ENCODE data around the gene HPCAL1. TPM values are rescaled to one million over a fixed set of nuclear protein-coding genes. Genes with fewer than 3 reads are reported as not detected.

HPCAL1 gene
- total RNA-seq, 1 donor from 2014 or later: 3.7 TPM

- peaks cover 3% of the 10 kb centered on the region for H3K27me3 Mint-ChIP-seq (ENCODE audit: insufficient read depth, low read depth)
- H3K9ac ChIP-seq: no peak overlapping the region
Measured at GRCh38 chr2:10380048-10380926, 77.6 kb downstream of the HPCAL1 start.

GRCh38 chr2:10381997-10382353 lies 79.3 kb downstream of the HPCAL1 start:
- Histone ChIP-seq H3K4me1 (peaks cover 15% of the 10 kb centered on the region), H2AFZ (replicated peaks) (no peak overlapping the region), H3K9me3 (ENCODE audit: low read depth) (no peaks in the 10 kb centered on the region), H3K36me3 (no peaks in the 10 kb centered on the region), H3K4me3 (no peak overlapping the region), H3K4me2 (no peak overlapping the region), H3K9ac (no peak overlapping the region), H3F3A (ENCODE audit: low read depth) (no peaks in the 10 kb centered on the region), H3K27ac (no peak overlapping the region), H4K20me1 (ENCODE audit: low read depth) (no peaks in the 10 kb centered on the region), H3K79me2 (ENCODE audit: low read depth) (no peaks in the 10 kb centered on the region), H3K27me3 (no peaks in the 10 kb centered on the region)
- Mint-ChIP-seq H3K27ac (no peak overlapping the region), H3K27me3 (ENCODE audit: insufficient read depth, low read depth) (peaks cover 5% of the 10 kb centered on the region), H3K36me3 (no peaks in the 10 kb centered on the region), H3K4me3 (no peak overlapping the region), H3K9me3 (no peaks in the 10 kb centered on the region), H3K4me1 (peaks cover 60% of the 10 kb centered on the region)
- no peak for TF ChIP-seq EZH2 (IDR thresholded peaks at IDR 0.05)
- no peak for TF ChIP-seq CTCF (IDR thresholded peaks at IDR 0.05)
- TF ChIP-seq EZH2phosphoT487 (IDR thresholded peaks at IDR 0.05): no peak
- no peak for DNase-seq (ENCODE audit: low spot score)

More at GRCh38 chr2:10380048-10380926, 77.6 kb downstream of the HPCAL1 start:
- Mint-ChIP-seq H3K4me3 (no peak overlapping the region), H3K4me1 (peaks cover 59% of the 10 kb centered on the region), H3K27ac (no peak overlapping the region), H3K9me3 (no peaks in the 10 kb centered on the region), H3K36me3 (no peaks in the 10 kb centered on the region)
- Histone ChIP-seq H3F3A (ENCODE audit: low read depth) (no peaks in the 10 kb centered on the region), H3K36me3 (no peaks in the 10 kb centered on the region), H4K20me1 (ENCODE audit: low read depth) (no peaks in the 10 kb centered on the region), H3K4me3 (no peak overlapping the region), H3K27ac (no peak overlapping the region), H3K79me2 (ENCODE audit: low read depth) (no peaks in the 10 kb centered on the region), H3K9me3 (ENCODE audit: low read depth) (no peaks in the 10 kb centered on the region), H3K4me2 (no peak overlapping the region), H3K27me3 (no peaks in the 10 kb centered on the region), H3K4me1 (peaks cover 21% of the 10 kb centered on the region), H2AFZ (replicated peaks) (no peak overlapping the region)
- no peak for DNase-seq (ENCODE audit: low spot score)
- no peak for TF ChIP-seq CTCF (IDR thresholded peaks at IDR 0.05)
- no peak for TF ChIP-seq EZH2phosphoT487 (IDR thresholded peaks at IDR 0.05)
- no peak for TF ChIP-seq EZH2 (IDR thresholded peaks at IDR 0.05)

DNA sequence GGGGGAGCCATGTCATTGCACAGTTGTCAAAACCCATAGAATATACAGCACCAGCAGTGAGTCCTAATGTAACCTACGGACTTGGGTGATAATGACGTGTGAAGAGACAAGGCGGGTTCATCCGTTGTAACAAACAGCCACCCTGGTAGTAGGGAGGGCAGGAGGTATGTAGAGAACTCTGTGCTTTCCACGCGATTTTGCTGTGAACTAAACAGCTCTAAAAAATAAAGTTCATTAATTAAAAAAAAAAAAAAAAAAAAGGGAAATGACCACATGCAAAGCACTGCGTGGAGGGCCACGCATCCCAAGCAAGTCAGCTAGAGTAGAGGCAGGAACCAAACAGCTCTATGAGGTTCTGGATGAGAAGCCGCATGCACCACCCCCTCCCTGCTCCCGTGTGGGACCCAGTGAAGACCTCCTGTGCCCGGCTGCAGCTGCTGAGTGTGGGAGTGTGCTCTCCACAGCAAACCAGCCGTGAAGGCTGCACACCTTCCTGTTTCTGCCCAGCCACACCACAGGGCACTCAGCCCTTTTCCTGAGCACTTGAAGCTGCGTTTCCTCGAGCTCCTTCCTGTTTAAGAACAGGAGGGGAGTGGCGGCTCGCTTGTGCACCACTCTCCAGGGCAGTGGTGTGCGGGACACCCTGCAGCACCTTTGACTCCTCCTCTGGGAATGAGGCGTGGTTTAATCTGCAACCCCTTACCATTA lies 79.8 kb downstream of the HPCAL1 start:
- Mint-ChIP-seq H3K27ac (no peak overlapping the region), H3K27me3 (ENCODE audit: insufficient read depth, low read depth) (peaks cover 5% of the 10 kb centered on the region), H3K36me3 (no peaks in the 10 kb centered on the region), H3K4me1 (peaks cover 60% of the 10 kb centered on the region), H3K4me3 (no peak overlapping the region), H3K9me3 (no peaks in the 10 kb centered on the region)
- Histone ChIP-seq H3K9ac (no peak overlapping the region), H3K36me3 (no peaks in the 10 kb centered on the region), H3F3A (ENCODE audit: low read depth) (no peaks in the 10 kb centered on the region), H3K79me2 (ENCODE audit: low read depth) (no peaks in the 10 kb centered on the region), H3K27ac (no peak overlapping the region), H3K27me3 (no peaks in the 10 kb centered on the region), H3K9me3 (ENCODE audit: low read depth) (no peaks in the 10 kb centered on the region), H3K4me2 (no peak overlapping the region), H4K20me1 (ENCODE audit: low read depth) (no peaks in the 10 kb centered on the region), H3K4me1 (peaks cover 15% of the 10 kb centered on the region), H2AFZ (replicated peaks) (no peak overlapping the region), H3K4me3 (no peak overlapping the region)
- TF ChIP-seq EZH2 (IDR thresholded peaks at IDR 0.05) (no peak), EZH2phosphoT487 (IDR thresholded peaks at IDR 0.05) (no peak), CTCF (IDR thresholded peaks at IDR 0.05) (no peak)
- DNase-seq (ENCODE audit: low spot score): peak; percentile 17

Data from neural progenitor cell (in vitro differentiated cells).